SK-N-MC (cell line): ENCODE results near the gene CCDC68.

Source experiments
- EZH2 ChIP-seq: fragments of 200-600 bp; sonication (generic); IDR thresholded peaks from one replicate; pipeline ENCODE4 v1.6.1; 2017; ENCODE audit warnings: antibody characterized with exemption
- FOXP2 ChIP-seq: optimal IDR thresholded peaks from 2 replicates; pipeline ENCODE3; 2011; ENCODE audit warnings: mild to moderate bottlenecking, moderate library complexity; ENCODE audit not compliant: insufficient read depth; ENCODE audit errors: extremely low read length, control extremely low read depth
- POLR2AphosphoS5 ChIP-seq: IDR thresholded peaks from 2 replicates; pipeline ENCODE4 v1.6.1; 2012; ENCODE audit warnings: mild to moderate bottlenecking, low read depth, low read length, borderline replicate concordance

GRCh38 chr18:54956506-54956905, 2.8 kb downstream of the CCDC68 start:
- TF ChIP-seq POLR2AphosphoS5 (no peak), EZH2 (no peak), FOXP2 (no peak)
